Head of caudate nucleus (tissue), 42 donors: ENCODE measurements around the gene UBE2V1.

ENCODE experiments used
- DNase-seq, 42 donors: peaks; one replicate each; pipeline versions ENCODE4 v3.0.0 to v3.0.0-alpha.2; 2020 to 2021; ENCODE audit warnings: mixed read lengths in 7 of 42
- intact Hi-C: fragments of 100-400 bp; cut with DNase I; formaldehyde crosslinking; loops from one replicate; pipeline ENCODE4 v1.15.0; 2022

The UBE2V1 gene

GRCh38 chr20:50041246-50041873 lies 71.6 kb downstream of the UBE2V1 start:
- intact Hi-C loops: no loop called here
- DNase-seq: no peak

GRCh38 chr20:50040432-50041245 lies 72.3 kb downstream of the UBE2V1 start:
- intact Hi-C loops: no loop called here
- DNase-seq: no peak

GRCh38 chr20:50039706-50040431 lies 73.1 kb downstream of the UBE2V1 start:
- no peak for DNase-seq
- intact Hi-C loops: no loop called here

GRCh38 chr20:50038574-50038991 lies 74.4 kb downstream of the UBE2V1 start:
- no peak for DNase-seq
- intact Hi-C loops: no loop called here

GRCh38 chr20:50038169-50038568 lies 74.8 kb downstream of the UBE2V1 start:
- intact Hi-C loops: no loop called here
- no peak for DNase-seq

- intact Hi-C loops: no loop called here
- no peak for DNase-seq
Measured at GRCh38 chr20:50037575-50037974, 75.4 kb downstream of the UBE2V1 start.

GRCh38 chr20:50037123-50037522 lies 75.8 kb downstream of the UBE2V1 start:
- DNase-seq: no peak

GRCh38 chr20:50036703-50037102 lies 76.2 kb downstream of the UBE2V1 start:
- DNase-seq: no peak
- intact Hi-C loops: no loop called here

More at GRCh38 chr20:50037123-50037522, 75.8 kb downstream of the UBE2V1 start:
- intact Hi-C loops: no loop called here

- intact Hi-C loops: no loop called here
- DNase-seq: no peak
Measured at GRCh38 chr20:50034567-50035180, 78.3 kb downstream of the UBE2V1 start.

- intact Hi-C loops: no loop called here
- DNase-seq: no peak
Measured at GRCh38 chr20:50032955-50033666, 79.8 kb downstream of the UBE2V1 start.
